HG02763 (cell line): ENCODE measurements around the gene SPIN2A.
"Not testable (repeated sequence)": the region's sequence is repeated elsewhere in the genome, so short reads cannot be mapped to it uniquely, and the experiment has no call there.

ENCODE experiments used
- ATAC-seq: cut with Tn5 transposase; IDR thresholded peaks from one replicate; pipeline ENCODE4 v1.9.1; 2021; ENCODE audit warnings: mild to moderate bottlenecking, moderate library complexity; ENCODE audit not compliant: unreplicated experiment

Gene SPIN2A

GRCh38 chrX:57137073-57137472 lies at the start of gene SPIN2A:
Gene SPIN2A (minus strand): TSS chrX:57137397. CDS start chrX:57136597, 800 bp downstream.
- ATAC-seq, result not testable (repeated sequence)

GRCh38 chrX:57178605-57179004 lies 41.4 kb upstream of the SPIN2A start:
- no peak for ATAC-seq

GRCh38 chrX:57177070-57177469 lies 39.9 kb upstream of the SPIN2A start:
- ATAC-seq, result no peak

- no peak for ATAC-seq
Measured at GRCh38 chrX:57172544-57172943, 35.3 kb upstream of the SPIN2A start.

GRCh38 chrX:57156397-57157049 lies 19.3 kb upstream of the SPIN2A start:
- ATAC-seq, result no peak

GRCh38 chrX:57155171-57155570 lies 18.0 kb upstream of the SPIN2A start:
- ATAC-seq, result no peak

- not testable (repeated sequence) for ATAC-seq
Measured at GRCh38 chrX:57152222-57152621, 15.0 kb upstream of the SPIN2A start.

- ATAC-seq, result no peak
Measured at GRCh38 chrX:57138674-57139073, 1.5 kb upstream of the SPIN2A start.

GRCh38 chrX:57137501-57137900 lies 304 bp upstream of the SPIN2A start:
- no peak for ATAC-seq

GRCh38 chrX:57136589-57136988 lies 608 bp downstream of the SPIN2A start:
- ATAC-seq, result not testable (repeated sequence)

- no peak for ATAC-seq
Measured at GRCh38 chrX:57135287-57135686, 1.9 kb downstream of the SPIN2A start.

GRCh38 chrX:57134702-57135101 lies 2.5 kb downstream of the SPIN2A start:
- no peak for ATAC-seq

GRCh38 chrX:57133706-57134105 lies 3.5 kb downstream of the SPIN2A start:
- ATAC-seq, result no peak

- ATAC-seq, result not testable (repeated sequence)
Measured at GRCh38 chrX:57133284-57133683, 3.9 kb downstream of the SPIN2A start.

GRCh38 chrX:57132046-57132445 lies 5.2 kb downstream of the SPIN2A start:
- ATAC-seq, result no peak

- no peak for ATAC-seq
Measured at GRCh38 chrX:57121816-57122215, 15.4 kb downstream of the SPIN2A start.

- peak; percentile 99 for ATAC-seq
Measured at GRCh38 chrX:57121162-57121755, 15.9 kb downstream of the SPIN2A start, which contains the start of gene SPIN2B. Gene SPIN2B (minus strand): TSS chrX:57121548.

GRCh38 chrX:57120619-57121161 lies 16.5 kb downstream of the SPIN2A start:
- not testable (repeated sequence) for ATAC-seq

GRCh38 chrX:57119416-57119815 lies 17.8 kb downstream of the SPIN2A start:
- ATAC-seq, result no peak

- ATAC-seq, result not testable (repeated sequence)
Measured at GRCh38 chrX:57117566-57117965, 19.6 kb downstream of the SPIN2A start.

- no peak for ATAC-seq
Measured at GRCh38 chrX:57104921-57105398, 32.2 kb downstream of the SPIN2A start.

GRCh38 chrX:57104406-57104805 lies 32.8 kb downstream of the SPIN2A start:
- ATAC-seq, result no peak
